ENCODE results near the gene C2CD4D.

GRCh38 chr1:151854658-151855057, 15.0 kb upstream of the C2CD4D start:
- TF ChIP-seq TAF1 (IDR thresholded peaks at IDR 0.05; ENCODE audit: borderline replicate concordance, insufficient read depth, low read length) (no peak), POLR2AphosphoS5 (IDR thresholded peaks at IDR 0.05; ENCODE audit: low read depth, low read length) (no peak), SIN3A (IDR thresholded peaks at IDR 0.05; ENCODE audit: borderline replicate concordance, insufficient read depth, low read length) (no peak), REST (IDR thresholded peaks at IDR 0.05; ENCODE audit: insufficient read depth in 1 of 2, low read depth in 2 of 2, low read length in 2 of 2) (no peak)
